ENCODE measurements around the gene LDB3.

Gene LDB3

DNA sequence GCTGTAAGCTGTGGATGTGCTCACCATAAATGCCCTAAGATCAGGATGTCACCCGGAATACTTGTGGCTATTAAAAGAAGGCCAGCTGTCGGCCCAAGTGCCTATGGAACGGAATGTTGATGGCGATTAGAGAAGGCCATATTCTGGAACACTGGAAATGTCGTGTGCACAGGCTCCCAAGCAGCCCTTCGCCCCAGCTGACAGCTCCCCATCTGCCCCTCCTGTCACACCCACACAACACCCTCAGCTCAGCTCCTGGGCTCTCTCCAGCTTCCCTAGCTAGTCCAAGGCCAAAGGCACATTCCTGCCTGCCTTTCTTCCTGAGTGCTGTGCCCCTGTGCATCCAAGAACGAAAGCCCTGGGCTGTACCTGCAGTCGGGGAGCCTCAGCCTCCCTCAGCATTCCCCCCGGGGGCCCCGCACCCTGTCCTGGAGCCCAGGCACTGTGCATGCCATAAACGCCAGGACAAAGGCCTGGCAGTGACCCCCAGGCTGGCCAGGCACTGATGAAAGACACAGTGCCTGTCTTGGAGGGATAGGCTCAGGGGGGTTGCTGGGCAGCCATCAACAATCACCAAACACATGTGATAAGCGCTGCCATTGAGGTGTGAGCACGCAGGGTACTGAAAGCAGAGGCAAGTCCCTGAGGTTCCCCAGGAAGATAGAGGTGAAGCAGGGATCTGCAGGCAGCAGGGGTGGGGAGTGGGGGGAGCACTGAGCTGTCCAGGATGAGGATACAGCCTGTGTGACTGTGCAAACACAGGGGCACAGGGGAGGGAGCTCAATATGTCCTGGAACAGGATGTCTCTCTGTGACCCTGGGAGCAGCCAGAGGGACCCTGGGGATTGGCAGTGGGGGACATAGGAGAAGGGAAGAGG lies 3.7 kb upstream of the LDB3 start:
- no peak for DNase-seq (ENCODE audit: low spot score)

DNA sequence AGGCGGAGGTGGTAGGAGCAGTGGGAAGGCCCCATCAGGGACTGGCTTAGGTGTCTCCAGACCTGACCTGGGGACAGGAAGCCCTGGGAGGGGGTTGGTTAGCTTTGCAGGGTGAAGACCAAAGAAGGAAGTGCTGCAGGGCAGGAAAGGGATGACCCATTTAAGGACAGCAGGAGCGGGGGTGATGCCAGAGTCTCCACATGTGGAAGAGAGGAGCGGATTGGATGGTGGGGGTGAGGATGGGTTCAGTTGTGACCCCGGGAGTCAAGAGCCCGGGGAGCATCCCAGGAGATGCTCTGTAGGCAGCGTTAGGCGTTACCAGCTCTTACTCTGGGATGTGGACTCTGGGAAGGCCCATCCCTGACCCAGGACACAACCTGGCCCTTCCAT lies 3.1 kb upstream of the LDB3 start:
- DNase-seq (ENCODE audit: low spot score), result no peak

DNA sequence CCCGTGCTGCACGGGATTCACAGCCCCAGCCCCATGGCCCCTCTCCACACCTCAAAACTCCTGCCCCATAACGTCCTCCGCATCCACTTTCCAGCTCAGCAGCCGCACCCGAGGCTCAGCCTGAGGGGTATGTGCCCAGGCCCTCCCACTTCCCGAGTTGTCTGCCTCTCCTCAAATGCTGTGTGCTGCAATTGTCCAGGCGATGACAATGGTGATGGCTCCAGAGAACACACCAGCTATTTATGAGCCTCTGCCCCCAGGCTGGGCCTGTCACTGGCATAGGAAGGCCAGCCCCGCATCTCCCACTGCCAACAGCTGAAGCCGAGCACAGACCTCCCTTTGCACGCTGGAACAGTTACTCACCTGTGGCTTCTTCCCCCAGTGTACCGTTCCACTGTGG lies 2.4 kb upstream of the LDB3 start:
- no peak for DNase-seq (ENCODE audit: low spot score)

DNA sequence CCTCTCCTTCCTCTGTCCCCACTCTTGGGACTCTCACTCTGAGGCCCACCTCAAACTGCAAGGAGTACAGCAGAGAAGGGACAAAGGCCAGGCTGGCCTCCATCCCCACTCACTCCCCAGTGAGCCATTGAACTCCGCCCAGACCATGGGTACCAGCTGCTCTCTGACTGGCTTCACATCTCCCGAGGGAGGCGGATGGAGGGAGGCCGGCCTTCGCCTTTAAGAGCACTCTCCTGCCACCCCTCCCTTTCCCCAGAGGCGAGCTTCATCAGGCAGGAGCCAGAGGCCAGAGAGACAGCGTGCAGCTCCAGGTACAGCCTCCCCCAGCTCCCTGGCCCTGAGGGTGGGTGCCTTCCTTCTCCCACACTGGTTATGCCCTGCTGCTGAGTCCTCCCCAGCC lies 1.8 kb upstream of the LDB3 start:
- no peak for DNase-seq (ENCODE audit: low spot score)

DNA sequence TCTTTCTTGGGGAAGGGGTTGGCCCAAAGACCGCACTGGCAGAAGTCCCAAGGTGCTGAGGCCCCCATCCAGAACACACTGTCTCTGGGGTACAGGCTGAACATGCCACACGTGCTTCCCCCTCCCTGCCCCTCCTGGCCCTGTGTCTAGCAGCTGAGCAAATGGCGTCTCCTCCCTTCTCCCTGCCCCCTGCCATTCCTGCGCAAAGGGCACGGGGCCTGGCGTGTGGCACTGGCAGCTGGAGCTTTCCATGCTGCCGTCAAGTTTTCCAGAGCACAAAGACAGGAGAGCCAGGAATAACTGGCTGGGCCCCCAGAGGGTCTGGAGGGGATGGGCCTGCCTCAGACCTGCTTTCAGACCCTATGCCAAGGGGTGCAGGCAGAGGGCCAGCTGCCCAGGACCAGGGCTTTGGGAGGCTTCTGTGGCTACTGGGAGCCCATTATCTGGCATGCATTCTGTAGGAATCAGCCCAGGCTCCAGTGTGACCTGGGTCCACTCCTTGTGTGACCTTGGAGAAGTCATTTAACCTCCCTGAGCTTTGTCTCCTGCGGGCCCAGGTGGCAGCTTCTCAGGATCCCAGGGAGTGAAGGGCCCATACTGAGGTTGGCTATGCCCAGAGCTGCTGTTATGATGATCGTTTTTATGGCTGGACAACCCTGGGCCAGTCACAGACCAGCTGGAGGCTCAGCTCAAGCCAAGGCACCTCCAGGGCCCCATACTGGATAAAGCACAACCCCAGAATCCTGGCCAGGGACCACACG lies 710 bp upstream of the LDB3 start:
- DNase-seq (ENCODE audit: low spot score), result no peak

DNA sequence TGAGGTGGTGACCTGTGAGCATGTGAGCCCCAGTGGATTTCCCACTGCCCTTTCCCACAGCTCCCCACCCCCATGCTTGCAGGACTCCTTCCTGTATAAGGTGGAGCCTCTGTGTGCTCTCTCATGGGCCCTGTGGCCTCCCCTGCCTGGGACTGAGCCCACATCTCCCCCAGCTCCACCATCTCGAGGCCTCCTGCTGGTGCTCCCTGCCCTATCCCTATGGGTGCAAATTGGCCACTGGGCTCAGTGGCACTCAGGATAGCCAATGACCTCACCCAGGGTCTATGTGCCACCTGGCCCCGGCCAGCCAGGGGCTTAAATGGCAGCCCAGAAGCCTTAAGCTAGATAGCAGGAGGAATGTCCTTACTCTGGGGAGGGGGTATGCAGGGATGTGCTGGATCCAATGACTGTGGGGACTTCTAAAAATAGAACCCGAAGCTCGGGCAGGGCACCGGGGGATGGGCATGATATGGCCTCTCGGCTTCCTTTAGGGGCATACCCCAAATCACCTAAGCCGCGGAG lies 2.0 kb downstream of the LDB3 start:
- no peak for DNase-seq (ENCODE audit: low spot score)

DNA sequence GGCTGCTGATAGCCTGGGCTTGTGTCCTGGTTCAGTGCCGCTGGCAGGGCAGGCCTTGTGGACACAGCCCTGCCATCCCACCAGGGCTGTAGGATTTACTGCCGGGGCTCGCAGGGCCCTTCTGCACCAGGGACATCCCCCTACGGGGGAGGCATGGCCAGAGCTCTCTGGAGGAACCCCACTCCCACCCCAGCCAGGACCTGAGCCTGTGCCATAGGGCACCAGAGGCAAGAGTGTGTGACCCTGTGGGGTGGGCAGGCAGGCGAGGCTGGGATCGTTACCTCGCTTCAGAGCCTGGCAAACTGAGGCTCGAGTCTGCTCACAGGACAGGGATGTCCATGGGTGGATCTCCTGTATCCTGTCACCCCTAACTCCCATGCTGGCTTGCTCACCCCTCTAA lies 2.6 kb downstream of the LDB3 start:
- DNase-seq (ENCODE audit: low spot score), result no peak

DNA sequence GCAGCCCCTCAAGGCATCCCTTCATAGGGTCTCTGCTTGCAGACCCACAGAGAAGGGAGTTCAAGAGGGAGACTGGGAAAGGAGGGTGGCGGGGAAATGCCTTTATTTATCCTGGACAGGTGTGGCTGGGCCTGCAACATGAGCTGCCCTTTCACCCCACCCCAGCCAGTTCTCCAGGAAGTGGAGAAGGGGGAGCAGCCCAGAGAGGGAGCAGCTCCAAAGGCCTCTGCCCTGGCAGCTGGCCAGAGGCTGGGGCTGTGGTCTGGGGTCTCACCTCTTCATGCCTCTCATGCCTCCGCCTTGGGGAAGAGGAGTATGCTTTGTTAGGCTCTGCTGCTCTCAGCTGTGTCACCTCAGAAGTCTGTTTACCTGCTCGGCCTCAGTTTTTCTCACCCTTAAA lies 3.1 kb downstream of the LDB3 start:
- no peak for DNase-seq (ENCODE audit: low spot score)

DNA sequence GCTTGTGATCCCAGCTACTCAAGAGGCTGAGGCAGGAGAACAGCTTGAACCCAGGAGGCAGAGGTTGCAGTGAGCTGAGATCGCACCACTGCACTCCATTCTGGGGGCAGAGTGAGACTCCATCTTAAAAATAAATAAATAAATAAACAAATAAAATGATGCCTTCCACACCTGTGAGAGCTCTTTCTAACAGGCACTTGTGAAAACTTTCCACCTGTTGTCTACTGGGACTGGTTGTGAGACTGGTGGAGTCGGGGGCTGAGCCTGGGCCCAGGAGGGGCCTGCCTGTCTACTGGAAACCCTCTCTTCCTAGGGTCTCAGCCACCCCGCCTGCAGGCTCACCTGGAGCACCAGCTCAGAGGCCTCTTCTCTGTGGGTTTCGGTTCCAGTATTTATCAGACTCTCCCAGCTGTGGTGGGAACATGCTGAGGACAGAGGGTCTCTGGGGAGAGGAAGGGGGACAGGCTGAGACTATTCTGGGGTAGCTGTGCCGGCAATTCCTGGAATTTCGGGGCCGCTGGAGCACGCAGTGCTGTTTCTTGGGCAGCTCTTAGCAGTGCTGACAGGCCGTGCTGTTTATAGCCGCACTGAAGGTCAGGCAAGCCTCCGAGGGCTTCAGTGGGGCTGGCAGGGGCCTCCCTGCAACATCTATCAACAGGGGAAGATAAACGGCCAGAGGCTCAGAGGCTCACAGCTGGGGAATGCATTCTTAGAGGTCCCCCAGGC lies 3.8 kb downstream of the LDB3 start:
- DNase-seq (ENCODE audit: low spot score), result no peak

DNA sequence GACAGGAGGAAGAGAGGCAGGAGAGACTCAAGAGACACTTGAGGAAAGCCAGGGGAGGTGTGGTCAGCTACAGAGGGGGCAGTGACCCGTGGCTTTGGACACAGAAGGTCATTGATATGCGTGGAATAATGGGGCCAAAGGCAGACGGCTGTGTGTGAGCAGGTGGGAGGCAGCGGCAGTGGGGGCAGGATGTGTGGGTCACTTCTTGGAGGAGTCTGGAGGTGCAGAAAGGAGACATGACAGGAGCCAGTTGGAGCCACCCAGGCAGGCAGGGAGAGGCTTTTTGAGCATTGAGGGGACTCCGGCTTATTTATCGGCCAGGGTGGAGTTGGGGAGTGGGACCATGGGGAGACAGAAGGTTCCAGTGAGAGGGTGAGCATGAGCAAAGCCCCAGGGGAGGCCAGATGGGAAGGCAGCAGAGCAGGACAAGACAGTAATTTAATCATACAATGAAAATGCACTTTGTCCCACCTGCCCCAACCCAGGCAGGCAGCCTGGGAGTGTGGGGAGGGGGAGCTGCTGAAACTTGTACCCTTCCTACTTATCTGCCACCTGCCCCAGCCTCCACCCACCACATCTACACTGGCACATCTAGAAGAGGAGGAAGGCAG lies 5.0 kb downstream of the LDB3 start:
- DNase-seq (ENCODE audit: low spot score), result no peak

DNA sequence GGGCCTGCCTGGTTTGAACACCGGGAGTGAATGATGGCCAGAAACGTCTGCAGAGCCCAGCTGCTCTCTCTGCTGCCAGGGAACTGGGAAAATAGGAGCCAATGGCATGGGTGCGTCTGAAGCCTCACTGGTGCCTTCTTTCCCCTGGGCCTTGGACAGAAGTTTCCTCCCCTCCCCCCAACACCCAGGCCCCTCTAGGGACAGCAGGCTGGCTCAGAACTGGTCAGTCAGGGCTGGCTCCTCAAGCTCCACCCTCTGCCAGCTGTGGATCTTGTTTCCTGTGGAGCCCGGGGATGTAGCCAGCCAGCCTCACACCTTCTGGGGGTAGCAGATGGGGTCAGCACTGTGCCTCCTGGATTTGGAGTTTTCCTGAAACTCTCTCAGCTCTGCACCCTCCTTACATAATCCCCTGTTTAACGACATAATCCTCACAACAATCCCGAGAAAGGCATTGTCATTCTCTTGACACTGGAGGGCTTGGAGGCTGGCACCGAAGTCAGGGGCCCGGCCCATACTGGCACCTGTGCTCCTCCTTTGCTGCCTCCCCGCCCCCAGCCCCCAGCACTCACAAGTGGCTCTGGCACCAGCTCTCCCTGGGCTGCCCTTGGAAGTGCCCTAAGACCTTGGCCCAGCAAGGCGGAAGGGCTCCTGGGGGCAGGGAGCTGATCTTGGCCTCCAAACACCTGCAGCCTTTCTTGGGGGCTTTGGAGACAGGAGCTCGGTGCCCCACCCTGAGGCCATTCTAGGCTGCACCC lies 5.7 kb downstream of the LDB3 start:
- no peak for DNase-seq (ENCODE audit: low spot score)

DNA sequence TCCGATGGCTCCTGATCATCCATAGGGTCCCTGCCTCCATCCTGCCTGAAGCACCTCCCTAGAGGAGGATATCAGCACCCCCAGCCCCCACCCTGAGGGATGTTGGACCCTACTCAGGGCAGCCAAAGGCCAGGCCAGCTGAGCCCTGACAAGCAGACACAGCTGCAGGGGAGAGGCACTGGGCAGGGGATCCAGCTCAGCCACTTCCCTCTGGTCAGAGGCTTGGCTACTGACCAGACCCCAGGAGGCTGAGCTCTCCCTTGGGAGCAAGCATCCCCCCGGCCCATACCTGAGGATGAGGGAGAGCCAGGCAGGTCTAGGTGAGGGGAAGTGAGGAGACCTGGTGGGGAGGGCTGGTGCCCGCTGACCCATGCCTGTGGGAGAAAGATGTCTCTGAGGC lies 6.6 kb downstream of the LDB3 start:
- no peak for DNase-seq (ENCODE audit: low spot score)

DNA sequence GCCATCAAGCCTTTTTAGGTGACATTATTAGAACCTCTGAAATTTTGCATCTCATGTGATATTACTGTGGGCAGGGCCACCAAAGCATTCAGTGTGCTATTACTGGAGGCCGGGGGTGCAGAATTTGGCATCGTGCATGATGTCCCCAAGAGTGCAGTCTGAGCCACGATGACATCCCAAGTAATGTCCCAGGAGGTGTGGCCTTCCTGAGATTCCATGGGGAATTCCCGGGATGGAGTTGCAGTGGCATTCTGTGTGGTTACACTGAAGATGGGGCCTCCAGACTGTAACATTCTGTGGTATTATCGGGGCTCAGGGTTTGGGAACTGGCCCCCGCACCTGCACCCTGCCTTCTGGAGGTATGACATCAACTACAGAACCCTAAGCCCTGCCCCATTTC lies 9.1 kb downstream of the LDB3 start:
- DNase-seq (ENCODE audit: low spot score), result no peak

DNA sequence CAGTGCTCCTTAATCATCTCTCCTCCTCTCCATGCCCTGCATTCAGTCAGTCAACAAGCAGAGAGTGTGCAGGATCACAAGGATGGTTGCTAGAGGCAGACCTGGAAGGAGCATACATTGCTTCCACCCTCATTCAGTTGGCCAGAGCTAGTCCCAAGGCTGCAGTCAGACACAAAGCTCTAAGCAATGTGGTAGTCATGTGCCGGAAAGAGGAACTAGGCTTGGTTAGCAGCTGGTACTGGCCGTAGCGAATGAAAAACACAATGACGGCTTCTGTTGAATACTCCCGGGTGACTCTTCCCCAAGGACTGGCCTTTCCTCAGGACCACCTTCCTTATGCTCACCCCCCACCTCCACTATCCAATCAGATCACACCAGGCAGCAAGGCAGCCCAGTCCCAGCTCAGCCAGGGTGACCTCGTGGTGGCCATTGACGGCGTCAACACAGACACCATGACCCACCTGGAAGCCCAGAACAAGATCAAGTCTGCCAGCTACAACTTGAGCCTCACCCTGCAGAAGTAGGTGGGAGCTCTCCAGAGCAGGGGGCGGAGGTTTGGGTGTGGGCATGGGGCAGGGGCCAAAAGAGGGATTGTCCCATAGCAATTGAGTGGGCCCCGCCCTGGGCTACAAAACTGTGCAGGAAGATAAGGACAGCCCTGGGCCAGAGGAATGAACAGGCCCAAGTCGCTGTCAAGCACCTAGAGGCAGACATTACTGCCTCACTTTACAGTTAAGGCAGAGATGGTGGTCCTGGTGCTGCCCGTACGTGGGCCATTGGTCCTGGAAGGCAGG lies 10.9 kb downstream of the LDB3 start:
- no peak for DNase-seq (ENCODE audit: low spot score)

DNA sequence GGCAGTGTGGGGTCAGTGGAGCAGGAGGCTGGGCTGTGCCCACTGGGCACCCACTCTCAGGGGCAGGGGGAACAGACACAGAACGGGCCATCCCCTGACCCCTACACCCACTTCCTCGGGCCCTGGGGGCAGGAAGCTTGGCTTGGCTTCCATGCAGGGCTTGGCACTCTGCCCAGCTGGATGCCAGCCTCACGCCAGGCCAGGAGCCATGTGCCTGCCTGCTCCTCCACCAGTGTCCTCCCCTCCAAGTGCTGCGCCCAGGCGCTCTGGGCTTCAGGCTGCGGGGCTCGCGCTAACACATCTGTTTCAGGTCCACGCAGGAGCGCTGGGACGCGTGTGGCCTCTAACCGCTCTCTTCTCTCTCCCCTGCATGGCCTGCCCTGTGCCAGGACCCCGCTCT lies 12.7 kb downstream of the LDB3 start:
- no peak for DNase-seq (ENCODE audit: low spot score)

DNA sequence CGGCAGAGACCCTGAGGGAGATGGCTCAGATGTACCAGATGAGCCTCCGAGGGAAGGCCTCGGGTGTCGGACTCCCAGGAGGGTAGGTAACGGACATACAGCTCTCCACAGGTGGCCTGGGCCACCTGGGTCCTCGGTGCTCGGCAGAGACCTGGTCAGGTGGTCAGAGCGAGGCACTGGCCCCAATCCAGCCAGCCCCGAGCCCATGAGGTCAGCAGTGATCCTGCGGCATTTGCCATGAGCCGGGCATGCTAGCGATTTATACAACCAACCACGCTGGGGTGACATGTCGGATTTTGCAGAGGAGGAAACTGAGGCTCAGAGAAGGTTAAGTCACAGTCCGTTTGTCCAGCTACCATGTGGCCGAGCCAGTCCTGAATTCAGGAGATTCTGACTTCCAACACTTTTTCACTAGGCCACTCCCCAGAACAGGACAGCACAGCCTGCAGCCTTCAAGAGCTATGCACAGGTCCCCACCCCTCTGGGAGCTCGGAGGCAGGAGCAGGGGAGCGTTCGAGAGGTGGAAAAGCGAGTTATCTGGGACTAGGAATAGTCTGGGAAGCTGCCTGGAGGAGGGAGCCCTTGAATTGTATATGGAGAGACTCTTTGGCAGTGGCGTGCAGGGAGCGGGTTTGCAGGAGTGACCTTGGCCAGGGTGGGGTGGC lies 13.5 kb downstream of the LDB3 start:
- no peak for DNase-seq (ENCODE audit: low spot score)

DNA sequence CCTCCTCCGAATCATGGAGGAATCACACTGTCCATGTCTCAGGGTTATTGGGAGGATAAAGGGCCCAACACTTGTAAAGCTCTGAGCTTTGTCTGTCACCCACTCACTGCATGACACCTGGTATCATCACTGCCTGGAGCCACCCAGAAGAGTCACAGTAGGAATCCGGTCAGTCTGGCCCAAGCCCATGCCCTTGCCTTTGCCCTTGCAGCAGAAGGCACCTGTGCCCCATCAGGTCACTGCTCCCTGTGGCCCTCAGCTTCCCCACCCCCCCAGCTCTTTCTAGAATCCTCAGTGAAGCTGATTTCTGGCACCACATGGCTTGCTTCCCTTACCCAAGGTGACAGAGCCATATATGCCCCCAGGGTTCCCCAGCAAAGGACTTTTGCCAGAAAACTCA lies 14.4 kb downstream of the LDB3 start:
- no peak for DNase-seq (ENCODE audit: low spot score)

DNA sequence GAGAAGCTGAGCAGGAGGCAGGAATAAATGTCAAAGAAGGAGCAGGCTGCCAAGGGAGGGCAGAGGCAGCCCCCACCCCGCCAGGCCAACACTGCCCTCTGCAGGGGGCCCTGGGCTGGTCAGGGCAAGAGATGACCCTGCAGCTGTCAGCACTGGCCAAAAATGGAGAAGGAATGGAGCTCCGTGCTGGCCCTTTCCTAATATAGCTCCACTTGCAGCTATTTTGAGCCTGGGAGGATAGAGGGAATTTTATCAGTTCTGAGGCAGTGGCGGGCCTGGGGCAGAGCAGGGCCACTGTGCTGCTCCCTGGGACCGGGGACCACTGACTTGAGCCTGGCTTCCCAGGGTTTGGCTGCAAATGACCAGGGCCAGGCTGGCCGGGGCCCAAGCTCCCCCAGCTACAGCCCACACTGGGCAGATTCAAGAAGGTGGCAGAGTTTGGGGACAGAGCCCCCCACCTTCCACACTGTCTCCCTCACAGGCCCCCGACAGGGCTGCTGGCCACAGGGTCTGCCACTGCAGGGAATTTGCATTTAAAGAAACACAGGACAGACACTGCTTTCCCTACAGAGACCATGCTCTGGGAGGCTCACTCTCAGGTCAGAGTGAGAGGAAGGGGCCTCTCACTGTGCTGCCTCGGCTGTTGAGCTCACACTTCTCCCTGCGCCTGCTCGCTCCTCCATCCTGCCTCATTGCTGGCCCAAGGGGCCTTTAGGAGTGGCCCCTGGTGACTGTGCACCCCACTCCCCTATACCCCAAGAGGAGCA lies 16.2 kb downstream of the LDB3 start:
- no peak for DNase-seq (ENCODE audit: low spot score)

DNA sequence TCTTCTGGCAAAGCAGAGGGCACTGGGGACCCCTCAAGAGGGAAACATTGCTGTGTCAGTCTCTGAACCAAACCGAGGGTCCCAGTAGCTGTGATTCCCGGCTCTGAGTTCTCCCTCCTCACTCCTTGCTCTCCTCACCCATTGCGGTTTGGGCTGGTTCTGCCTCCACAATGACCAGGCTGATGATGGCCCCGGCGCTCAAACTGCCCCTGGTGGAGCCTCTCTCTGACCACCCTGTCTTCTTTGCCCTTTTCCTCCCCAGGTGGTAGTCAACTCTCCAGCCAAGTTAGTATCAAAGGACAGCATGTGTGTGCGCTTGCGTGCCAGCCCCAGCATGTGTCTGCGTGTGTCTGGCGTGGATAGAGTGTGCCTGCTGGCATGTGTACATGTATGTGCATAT lies 17.1 kb downstream of the LDB3 start:
- DNase-seq (ENCODE audit: low spot score), result no peak
